Measurements from ENCODE around the gene MDGA2.

The MDGA2 gene

DNA sequence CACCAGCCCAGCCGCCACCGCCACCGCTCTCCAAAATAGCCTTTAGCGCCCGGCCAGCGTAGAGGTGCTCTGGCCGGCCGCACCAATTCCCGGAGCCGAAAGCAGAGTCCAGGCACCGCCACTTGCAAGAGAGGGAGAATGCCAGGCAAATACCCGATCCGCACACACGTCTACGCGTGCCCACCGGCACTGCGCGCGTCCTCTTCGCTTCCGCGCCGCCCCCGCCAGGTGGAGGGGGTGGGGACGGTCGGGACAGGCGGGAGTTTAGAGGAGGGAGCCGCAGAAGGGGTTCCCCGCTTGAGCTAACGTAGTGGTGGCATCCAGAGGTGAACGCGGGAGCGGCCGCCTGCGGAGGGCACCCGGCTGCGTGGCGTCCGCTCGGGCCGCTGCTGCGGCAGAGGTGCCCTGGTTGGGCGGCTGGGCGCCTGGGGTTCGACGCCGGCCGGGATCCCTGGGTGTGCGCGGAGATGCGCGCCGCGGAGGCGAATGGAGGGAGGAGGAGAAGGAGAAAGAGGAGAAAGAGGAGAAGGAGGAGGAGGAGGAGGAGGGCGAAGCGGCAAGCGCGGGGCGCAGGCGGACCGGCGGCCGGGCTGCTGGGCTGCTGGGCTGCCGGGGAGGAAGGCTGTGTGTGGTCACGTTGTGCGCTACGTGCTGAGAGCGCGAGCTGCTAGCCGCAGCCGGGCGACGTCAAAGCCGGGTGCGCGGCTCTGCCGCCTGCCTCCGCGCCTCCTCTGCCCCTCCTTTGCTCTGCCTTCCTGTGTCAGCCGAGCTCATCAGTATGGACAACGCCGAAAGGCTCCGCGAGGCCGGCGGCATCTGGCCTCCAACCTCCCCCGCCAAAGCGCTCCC is at the start of gene MDGA2:
MDGA2 (minus strand) TSS at position 140 of the 849 bp plus-strand sequence.
- in situ Hi-C loops (cut with HindIII; ENCODE audit: low sequenced_read_pairs): no loop called here

DNA sequence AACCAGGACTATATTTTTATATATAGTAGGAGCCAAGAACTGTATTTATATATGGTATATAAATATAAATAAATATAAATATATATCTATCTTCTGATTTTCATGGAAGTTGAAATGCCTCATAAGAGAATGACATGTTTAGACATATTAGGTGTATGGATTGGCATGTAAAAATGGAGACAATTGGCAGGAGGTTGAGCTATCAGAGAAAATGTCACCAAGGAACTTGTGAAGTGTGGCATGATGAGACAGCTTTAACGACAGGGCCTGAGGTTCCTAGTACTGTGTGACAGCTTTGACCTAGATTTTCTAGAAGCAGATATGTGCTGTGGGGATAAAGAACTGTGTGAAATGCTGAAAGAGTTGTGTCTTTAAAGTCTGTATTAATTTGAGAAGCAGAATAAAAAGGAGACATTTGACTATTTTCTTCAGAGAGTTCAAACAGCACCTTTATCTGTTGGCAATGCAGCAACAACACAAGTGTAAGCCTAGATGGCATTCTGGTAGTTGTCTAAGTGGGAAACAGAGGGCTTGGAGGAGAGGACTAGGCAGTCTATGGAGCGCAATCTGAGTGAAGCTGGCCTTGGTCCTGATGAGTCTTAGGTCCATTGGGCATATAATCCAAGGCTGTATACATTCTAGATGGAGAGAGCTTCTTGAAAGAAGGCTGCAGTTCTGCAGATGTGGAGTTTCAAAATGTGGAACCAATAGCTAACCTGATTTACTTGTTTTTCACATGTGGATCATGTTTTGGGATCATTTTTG is 47.7 kb upstream of the MDGA2 start:
- in situ Hi-C loops (cut with HindIII; ENCODE audit: low sequenced_read_pairs): no loop called here

DNA sequence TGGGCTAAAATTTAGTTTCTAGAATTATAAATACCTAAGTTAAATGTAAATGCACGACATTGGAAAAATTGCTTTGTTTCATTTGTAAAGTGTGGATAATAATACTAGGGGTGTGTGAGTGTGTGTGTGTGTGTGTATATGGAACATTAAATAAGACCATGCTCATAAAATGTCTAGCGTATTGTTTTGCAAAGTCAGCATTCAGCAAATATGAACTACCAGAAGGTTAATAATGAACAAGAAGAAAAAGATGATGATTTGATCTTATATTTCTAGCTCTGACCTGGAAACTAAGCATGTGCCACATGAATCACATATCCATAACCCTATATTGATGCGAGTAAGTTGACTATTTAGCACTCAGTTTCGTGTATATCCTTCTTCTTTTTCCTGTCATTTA is 44.9 kb upstream of the MDGA2 start:
- in situ Hi-C loops (cut with HindIII; ENCODE audit: low sequenced_read_pairs): no loop called here

DNA sequence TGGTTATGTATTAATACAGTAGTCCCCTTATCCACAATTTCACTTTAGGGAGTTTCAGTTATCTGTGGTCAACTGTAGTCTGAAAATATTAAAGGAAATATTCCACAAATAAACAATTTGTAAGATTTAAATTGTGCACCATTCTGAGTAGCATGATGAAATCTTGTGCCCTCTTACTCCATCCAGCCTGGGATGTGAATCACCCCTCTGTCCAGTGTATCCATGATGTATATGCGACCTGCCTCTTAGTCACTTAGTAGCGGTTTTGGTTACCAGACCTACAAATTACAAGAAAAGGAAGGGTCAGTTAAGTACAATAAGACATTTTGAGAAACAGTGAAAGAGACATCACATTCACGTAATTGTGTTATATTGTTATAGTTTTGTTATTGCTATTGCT is 39.9 kb upstream of the MDGA2 start:
- in situ Hi-C loops (cut with HindIII; ENCODE audit: low sequenced_read_pairs): no loop called here

DNA sequence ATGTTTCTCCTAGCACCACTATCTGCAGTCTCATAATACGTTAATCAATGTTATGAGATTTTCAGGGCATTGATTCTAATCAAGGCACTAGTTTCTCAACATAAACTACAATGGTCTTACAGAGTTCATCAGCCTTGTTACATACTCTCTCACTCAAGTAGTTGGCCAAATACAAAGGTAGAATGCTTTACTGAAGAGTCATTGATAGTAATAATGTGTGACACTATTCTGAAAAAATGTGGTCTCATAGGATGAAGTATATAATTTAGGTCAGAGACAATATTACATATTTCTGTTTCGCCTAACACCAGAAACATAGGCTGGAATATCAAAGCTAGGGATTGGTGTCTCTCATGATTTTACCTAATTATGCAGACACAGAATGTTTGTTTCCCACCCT is 35.2 kb upstream of the MDGA2 start:
- in situ Hi-C loops (cut with HindIII; ENCODE audit: low sequenced_read_pairs): no loop called here

DNA sequence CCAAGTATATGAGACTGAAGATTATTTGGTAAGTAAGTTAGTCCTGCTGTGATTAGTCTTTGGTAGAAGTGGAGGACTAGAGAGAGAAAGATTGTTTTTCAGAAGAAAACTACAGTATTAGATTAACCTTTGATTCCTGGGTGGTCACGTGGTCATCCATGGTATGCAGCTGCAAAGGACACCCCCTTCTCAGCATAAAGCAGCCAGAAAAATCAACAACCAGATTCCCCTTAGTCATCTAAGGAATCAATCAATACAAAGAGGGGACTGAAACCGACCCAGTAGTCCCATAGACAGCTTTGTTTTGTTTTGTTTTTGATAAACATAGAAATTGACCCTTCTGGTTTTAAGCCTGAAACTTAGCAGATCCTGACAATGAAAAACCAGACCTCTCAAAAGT is 30.3 kb upstream of the MDGA2 start:
- in situ Hi-C loops (cut with HindIII; ENCODE audit: low sequenced_read_pairs): no loop called here

DNA sequence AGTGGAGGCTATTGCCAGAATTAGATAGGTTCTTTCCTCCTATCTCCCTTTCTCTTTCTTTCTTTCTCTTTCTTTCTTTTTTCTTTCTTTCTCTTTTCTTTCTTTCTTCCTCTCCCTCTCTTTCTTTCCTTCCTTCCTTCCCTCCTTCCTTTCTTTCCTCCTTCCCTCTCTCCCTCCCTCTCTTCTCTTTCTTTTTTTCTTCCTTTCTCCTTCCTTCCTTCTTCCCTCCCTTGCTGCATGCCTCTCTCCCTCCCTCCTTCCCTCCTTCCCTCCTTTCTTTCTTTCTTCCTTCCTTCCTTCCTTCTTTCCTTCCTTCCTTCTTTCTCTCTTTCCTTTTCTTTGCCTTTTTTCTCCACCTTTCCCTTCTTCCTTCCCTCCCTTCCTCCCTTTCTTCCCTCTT is 16.4 kb upstream of the MDGA2 start:
- in situ Hi-C loops (cut with HindIII; ENCODE audit: low sequenced_read_pairs): no loop called here

DNA sequence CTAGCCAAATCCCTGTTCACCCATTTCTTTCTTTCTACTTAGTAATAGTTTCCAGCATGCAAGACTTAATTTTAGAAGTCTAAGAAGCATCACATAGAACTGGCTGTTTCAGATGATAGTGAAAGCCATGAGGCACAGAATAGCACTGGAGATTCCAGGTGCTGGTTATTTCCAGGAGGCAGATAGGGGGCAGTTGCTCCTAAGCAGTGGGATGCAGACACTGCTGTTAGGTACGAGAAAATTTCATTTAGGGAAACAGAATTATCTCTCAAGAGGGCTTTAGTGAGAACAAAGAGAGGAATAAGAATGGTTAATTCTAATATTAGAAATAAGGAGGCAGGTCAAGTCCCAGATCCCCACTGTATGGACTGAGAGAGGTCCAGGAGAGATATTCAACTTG is 3.6 kb upstream of the MDGA2 start:
- in situ Hi-C loops (cut with HindIII; ENCODE audit: low sequenced_read_pairs): no loop called here

DNA sequence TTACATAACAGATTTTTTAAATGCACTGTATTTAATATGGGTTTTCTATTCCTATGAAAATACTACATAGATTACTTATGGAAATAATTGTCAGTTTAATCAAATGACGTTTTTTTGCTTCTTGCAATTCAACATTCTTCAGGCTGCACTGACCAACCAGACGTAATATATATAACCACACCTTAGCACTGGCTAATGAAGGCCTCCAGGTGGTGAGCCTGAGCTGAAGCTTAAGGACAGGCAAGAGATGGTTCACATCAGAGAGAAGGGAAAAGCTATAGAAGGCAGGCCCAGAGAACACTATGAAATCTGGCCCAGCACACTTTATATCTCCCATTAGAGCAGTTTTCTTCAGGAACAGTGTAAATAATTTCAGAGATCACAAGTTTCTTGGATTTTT is 2.8 kb upstream of the MDGA2 start:
- in situ Hi-C loops (cut with HindIII; ENCODE audit: low sequenced_read_pairs): no loop called here

DNA sequence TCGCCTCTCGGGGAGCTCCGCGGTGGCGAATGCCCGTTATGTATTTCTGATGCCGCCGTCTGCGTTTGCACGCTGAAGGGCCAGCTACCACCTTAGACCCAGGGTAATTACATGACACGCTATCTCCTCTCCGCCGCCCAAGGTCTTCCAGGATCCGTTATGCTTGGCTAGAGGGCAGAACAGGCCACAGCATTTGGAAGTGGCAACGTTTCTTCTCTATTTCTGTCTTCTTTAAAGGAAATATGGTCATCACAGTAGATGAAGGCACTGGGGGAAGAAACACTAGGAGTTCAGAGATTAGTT is 861 bp upstream of the MDGA2 start:
- in situ Hi-C loops (cut with HindIII; ENCODE audit: low sequenced_read_pairs): no loop called here

DNA sequence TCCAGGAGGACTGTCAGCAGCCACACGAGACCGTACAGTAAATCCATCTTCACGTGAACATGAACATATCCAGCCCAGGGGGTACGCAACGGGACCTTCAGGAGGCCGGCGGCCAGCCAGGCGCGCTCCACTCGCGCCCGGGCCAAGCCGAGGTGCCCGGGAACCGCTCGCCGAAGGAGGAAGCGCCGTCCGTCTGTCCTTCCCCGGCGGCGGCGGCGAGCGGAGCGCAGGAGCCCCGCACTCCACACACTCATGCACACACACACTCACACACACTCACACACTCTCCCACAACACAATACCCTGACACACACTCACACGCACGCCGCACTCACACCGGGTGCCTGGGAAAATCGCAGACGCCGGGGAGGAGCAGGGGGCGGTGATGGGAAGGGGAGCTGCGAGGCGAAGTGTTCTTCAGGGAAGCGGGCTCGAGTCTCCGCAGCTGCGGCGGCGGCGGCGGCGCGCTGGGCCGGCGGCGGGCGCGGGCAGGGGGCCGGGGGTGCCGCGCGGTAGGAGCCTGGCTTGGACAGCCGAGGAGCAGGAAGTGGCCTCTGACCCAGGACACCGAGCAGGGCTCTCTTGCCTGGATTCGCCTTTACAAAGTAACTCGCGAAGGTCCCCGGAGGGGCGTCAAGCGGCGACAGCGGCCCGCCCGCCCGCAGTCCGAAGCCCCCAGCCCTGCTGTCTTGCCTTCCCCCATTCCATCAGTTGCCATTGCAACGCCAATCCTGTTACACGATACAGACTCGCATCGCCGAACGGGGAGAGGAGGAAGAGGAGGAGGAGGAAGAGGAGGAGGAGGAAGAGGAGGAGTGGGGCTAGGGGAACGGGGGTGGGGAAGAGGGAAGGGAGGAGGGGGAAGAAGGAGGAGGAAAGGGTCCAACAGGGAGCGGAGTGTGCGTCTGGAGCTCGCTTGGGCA is 601 bp downstream of the MDGA2 start:
- in situ Hi-C loops (cut with HindIII; ENCODE audit: low sequenced_read_pairs): no loop called here

DNA sequence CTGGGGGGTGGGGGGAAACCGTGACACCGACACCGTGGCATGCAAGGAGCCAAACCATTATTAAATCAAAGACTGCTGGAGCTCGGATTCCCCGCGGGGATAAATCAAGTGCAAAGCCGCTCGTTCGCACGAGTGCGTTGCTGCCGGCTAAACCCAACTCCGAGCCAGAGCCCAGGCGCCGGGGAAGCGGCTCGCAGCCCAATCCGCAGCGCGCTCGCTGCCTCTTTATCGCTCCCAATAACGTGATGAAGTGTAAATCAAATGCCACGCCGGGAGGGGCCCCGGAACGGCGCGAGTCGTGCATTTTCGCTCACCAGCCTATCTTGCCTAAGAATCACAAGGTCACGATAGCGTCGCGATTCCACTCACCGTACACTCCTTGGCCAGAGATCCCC is 1.3 kb downstream of the MDGA2 start:
- in situ Hi-C loops (cut with HindIII; ENCODE audit: low sequenced_read_pairs): no loop called here

DNA sequence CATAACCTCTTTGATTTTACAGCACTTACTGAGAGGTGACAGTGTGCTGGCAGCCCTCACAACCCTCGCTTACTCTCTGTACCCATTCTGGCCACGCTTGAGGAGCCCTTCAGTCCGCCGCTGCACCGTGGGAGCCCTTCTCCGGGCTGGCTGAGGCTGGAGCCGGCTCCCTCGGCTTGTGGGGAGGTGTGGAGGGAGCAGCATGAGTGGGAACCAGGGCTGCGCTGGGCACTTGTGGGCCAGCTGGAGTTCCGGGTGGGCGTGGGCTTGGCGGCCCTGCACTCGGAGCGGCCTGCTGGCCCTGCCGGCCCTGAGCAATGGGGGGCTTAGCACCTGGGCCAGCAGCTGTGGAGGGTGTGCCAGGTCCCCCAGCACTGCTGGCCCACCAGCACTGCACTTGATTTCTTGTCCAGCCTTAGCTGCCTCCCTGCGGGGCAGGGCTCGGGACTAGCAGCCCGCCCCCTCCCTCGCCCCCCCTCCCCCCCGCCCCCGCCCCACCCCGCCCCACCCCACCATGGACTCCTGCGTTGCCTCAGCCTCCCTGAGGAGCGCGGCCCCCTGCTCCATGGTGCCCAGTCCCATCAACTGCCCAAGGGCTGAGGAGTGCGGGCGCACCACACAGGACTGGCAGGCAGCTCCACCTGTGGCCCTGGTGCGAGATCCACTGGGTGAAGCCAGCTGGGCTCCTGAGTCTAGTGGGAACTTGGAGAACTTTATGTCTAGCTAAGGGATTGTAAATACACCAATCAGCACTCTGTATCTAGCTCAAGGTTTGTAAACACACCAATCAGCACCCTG is 9.9 kb downstream of the MDGA2 start:
- in situ Hi-C loops (cut with HindIII; ENCODE audit: low sequenced_read_pairs): no loop called here

DNA sequence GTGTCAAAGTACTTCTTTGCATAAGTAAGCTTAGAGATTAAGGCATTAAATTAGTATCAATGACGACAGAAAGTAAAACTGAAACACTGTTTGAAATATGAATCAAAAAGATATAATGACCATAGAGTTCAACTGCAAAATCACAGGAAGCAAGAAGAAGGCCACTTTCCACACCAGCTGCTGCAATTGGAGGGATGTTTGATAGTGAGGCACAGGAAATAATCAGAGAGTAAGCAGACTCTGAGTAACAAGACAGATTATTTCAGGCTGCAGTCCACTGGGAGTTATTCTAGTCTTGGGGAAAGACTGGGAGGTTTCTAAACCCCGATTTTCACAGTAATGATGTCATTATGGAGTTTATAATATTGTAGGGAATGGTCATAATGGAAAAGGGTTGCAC is 12.9 kb downstream of the MDGA2 start:
- in situ Hi-C loops (cut with HindIII; ENCODE audit: low sequenced_read_pairs): no loop called here

DNA sequence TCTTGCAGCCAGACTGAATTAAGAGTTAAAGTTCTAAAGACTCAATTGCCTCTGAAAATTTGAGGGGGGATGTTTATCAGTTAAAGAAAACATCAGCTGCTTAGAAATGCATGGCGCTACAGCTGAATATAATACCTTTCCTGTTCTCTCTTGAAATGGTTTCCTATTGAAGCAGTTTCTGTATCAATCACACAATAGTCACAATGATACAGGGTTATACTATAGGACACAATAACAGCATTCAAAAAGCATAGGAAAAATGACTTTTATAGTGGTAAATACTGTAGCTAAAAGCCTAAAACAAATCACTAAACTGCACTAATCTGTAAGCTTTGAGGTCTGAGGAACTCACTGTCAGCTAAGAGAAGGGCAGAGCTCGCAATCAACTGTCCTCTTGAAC is 15.2 kb downstream of the MDGA2 start:
- in situ Hi-C loops (cut with HindIII; ENCODE audit: low sequenced_read_pairs): no loop called here

DNA sequence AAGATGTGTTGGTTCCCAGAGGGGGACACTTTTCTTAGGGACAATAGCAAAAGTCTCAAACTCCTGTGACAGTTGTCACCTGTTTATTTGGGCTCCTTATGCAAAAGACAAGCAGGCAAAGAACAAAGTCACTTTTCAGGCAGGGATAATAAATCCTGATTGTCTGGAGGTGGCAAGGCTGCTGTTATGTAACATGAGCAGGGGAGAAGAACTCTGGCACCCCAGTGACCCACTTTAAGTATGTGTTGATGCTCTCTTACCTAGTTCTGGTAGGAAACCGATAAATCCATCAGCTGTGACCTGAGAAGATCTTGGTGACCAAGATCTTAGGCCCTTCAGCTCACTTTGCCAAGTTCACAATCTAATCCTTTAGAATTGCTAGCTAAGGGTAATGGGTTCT is 17.4 kb downstream of the MDGA2 start:
- in situ Hi-C loops (cut with HindIII; ENCODE audit: low sequenced_read_pairs): no loop called here

DNA sequence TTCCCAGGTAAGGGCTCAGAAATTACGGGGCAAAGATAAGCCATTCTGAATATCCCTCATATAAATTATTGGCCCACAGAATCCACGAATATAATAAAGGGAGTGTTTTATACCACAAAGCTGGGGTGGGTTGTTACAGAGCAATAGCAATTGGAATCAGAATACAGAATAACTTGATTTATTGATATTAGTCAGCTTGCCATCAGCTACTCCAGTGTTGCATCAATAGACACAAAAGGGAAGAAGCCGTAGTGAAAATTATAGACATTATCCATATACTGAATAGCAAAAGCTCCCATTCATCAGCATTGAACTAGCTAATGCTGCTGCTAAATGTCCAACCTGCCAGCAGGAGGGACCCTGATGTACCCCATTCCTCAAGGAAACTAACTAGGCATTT is 18.3 kb downstream of the MDGA2 start:
- in situ Hi-C loops (cut with HindIII; ENCODE audit: low sequenced_read_pairs): no loop called here

DNA sequence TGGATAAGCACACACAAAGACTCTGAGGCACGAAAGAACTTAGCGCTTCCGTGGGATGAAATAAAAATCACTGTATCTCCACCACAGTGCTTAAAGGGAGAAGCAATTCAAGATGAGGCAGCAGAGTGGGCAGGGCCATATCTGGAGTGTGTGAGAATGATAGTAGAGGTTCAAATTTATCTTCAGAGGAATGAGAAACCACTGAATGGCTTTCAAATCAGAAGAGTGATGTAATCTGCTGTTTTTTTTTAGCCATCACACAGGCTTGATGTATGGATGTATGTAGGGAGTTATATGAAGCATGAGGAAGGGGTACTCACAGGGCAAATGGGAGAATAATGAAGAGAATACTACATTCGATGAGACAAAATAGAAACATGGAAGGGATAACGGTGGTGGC is 24.1 kb downstream of the MDGA2 start:
- in situ Hi-C loops (cut with HindIII; ENCODE audit: low sequenced_read_pairs): no loop called here

DNA sequence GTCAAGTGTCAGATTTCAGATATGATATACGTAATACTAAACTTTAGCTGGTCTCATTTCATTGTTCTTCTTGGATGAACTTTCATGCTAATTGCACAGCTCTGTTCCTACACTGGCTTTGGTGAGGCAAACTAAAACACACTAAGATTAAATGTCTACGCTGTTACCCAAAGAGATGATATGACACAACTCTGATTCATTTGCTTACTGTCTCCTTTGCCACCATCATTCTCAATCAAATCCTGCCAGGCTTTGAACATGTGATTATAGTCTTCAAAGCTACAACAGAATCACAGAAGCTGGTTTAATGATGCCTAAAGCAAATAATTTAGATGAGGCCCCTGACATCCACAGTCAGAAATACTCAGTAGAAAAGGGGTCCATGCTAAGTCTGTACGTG is 37.7 kb downstream of the MDGA2 start:
- in situ Hi-C loops (cut with HindIII; ENCODE audit: low sequenced_read_pairs): no loop called here

DNA sequence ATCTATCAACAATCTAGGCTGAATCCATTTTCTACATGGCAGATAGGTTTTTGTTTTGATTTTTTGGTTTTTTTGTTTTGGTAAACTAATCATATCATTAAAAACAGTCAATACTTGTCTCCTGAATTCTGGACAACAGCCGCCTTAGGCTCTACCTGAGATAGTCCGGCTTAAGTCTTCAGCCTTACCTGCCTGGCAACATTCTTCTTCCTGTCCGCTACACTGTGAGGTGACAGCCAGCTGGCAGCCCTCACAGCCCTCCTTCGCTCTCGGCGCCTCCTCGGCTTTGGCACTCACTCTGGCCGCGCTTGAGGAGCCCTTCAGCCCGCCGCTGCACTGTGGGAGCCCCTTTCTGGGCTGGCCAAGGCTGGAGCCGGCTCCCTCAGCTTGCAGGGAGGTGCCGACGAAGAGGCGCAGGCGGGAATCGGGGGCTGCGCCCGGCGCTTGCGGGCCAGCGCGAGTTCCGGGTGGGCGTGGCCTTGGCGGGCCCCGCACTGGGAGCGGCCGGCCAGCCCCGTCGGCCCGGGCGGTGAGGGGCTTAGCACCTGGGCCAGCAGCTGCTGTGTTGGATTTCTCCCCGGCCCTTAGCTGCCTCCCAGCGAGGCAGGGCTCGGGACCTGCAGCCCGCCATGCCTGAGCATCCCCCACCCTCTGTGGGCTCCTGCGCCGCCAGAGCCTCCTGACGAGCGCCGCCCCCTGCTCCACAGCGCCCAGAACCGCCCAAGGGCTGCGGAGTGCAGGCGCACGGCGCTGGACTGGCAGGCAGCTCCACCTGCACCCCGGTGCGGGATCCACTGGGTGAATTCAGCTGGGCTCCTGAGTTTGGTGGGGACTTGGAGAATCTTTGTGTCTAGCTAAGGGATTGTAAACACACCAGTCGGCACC is 49.0 kb downstream of the MDGA2 start:
- in situ Hi-C loops (cut with HindIII; ENCODE audit: low sequenced_read_pairs): no loop called here
